Measurements from ENCODE around the gene SYT1. TPM values are rescaled to one million over a fixed set of nuclear protein-coding genes. Genes with fewer than 3 reads are reported as not detected.

The SYT1 gene
- total and polyA plus RNA-seq, 2 of the 8 experiments (the other 6 are each of a cell fraction or from before 2014, with no cell fraction given): 11.0 to 34.6 TPM

- H2BK5ac ChIP-seq (ENCODE audit: low read depth, low read length): no peak overlapping the region
- H4K8ac ChIP-seq (ENCODE audit: extremely low read depth, insufficient read depth, low read length): no peak overlapping the region
- H2BK20ac ChIP-seq (ENCODE audit: low read length): no peak overlapping the region
- no peak overlapping the region for H3K4ac ChIP-seq (replicated peaks; ENCODE audit: insufficient read length, low read depth, low read length)
- H3K56ac ChIP-seq (replicated peaks; ENCODE audit: insufficient read length, low read depth, low read length): no peak overlapping the region
- no peak overlapping the region for H3K23ac ChIP-seq (ENCODE audit: insufficient read length)
- H2AK5ac ChIP-seq (ENCODE audit: low read depth, low read length): no peak overlapping the region
- H2AFZ ChIP-seq (ENCODE audit: low read length): no peak overlapping the region
- FAIRE-seq (no peak), DNase-seq (ENCODE audit: low read depth in 1 of 2, low spot score in 2 of 2) (no peak)
- no peak overlapping the region for H3K14ac ChIP-seq (ENCODE audit: insufficient read length)
- no peak overlapping the region for H2BK120ac ChIP-seq (replicated peaks; ENCODE audit: low read depth, low read length)
- no peak overlapping the region for H3K9ac ChIP-seq (replicated peaks in 1 of 4; ENCODE audit: extremely low read depth in 1 of 4, low read depth in 3 of 4, low read length in 3 of 4)
- H4K91ac ChIP-seq (replicated peaks; ENCODE audit: insufficient read length, low read length): no peak overlapping the region
- H3K23me2 ChIP-seq (ENCODE audit: low read depth, low read length): no peaks in the 10 kb centered on the region
- no peaks in the 10 kb centered on the region for H3K79me2 ChIP-seq (ENCODE audit: control insufficient read depth in 1 of 2, insufficient read depth in 2 of 2, low read length in 2 of 2)
- no peaks in the 10 kb centered on the region for H4K20me1 ChIP-seq (replicated peaks in 1 of 2; ENCODE audit: control insufficient read depth in 1 of 2, insufficient read depth in 2 of 2, low read length in 2 of 2)
- no peak overlapping the region for H3K18ac ChIP-seq (ENCODE audit: extremely low read depth, low read length)
- H2BK15ac ChIP-seq (ENCODE audit: low read length): no peak overlapping the region
- no peak overlapping the region for H2BK12ac ChIP-seq (ENCODE audit: low read depth, low read length)
- TF ChIP-seq KDM4A (IDR thresholded peaks at IDR 0.05; ENCODE audit: low read depth, low read length, severe bottlenecking): no peak
- TF ChIP-seq JUND (IDR thresholded peaks at IDR 0.05; ENCODE audit: low read length): no peak
- TF ChIP-seq TCF12 (IDR thresholded peaks at IDR 0.05; ENCODE audit: low read depth, low read length): no peak
- no peak for TF ChIP-seq PHF8 (conservative IDR thresholded peaks at IDR 0.05; ENCODE audit: low read depth, low read length)
- TF ChIP-seq FOSL1 (IDR thresholded peaks at IDR 0.05; ENCODE audit: insufficient read depth, low read depth, low read length): no peak
- no peak for TF ChIP-seq ASH2L (IDR thresholded peaks at IDR 0.05; ENCODE audit: low read length)
- no peak for TF ChIP-seq CHD1 (IDR thresholded peaks at IDR 0.05; ENCODE audit: low read depth, low read length)
- no peak for TF ChIP-seq TAF1 (IDR thresholded peaks at IDR 0.05; ENCODE audit: low read depth, low read length)
- TF ChIP-seq RNF2 (IDR thresholded peaks at IDR 0.05; ENCODE audit: borderline replicate concordance, low read depth, low read length, missing control alignments, poor library complexity, severe bottlenecking): no peak
- TF ChIP-seq CREB1 (IDR thresholded peaks at IDR 0.05): no peak
- TF ChIP-seq POLR2A (IDR thresholded peaks at IDR 0.05; ENCODE audit: control extremely low read depth in 1 of 2, low read depth in 2 of 2, low read length in 2 of 2): no peak
- no peak for TF ChIP-seq ATF3 (IDR thresholded peaks at IDR 0.05; ENCODE audit: insufficient read depth, low read depth, low read length)
- TF ChIP-seq SP2 (IDR thresholded peaks at IDR 0.05; ENCODE audit: low read length): no peak
- no peak for TF ChIP-seq CHD2 (IDR thresholded peaks at IDR 0.05; ENCODE audit: low read length)
- ChIA-PET CTCF (ENCODE audit: partially characterized antibody) (interaction anchor here (1.7 kb wide), 1 partner anchor 14 kb away, joined by 5 read pairs; no protein-coding TSS in a partner anchor), POLR2A (ENCODE audit: partially characterized antibody) (interaction anchor here (0.9 kb wide), 1 partner anchor 34 kb away, joined by 3 read pairs; no protein-coding TSS in a partner anchor)
- no peak overlapping the region for H4K5ac ChIP-seq (ENCODE audit: insufficient read length, low read depth, low read length)
- H3K9me3 ChIP-seq (ENCODE audit: insufficient read depth in 2 of 2, low read depth in 1 of 2, low read length in 1 of 2): no peaks in the 10 kb centered on the region
- no peaks in the 10 kb centered on the region for H3K36me3 ChIP-seq (ENCODE audit: control insufficient read depth in 2 of 4, insufficient read depth in 4 of 4, low read length in 3 of 4)
- peaks cover 0 to 7% (median 2%) of the 10 kb centered on the region in 4 experiments; a peak in 3 of 7 replicates for H3K4me1 ChIP-seq (replicated peaks in 1 of 4; ENCODE audit: control insufficient read depth in 3 of 4, insufficient read depth in 4 of 4, low read length in 3 of 4)
- no peak overlapping the region for H3K4me3 ChIP-seq (ENCODE audit: extremely low read depth in 1 of 4, insufficient read depth in 2 of 4, low read depth in 3 of 4, low read length in 4 of 4)
- H3K4me2 ChIP-seq (ENCODE audit: insufficient read depth in 1 of 2, low read depth in 2 of 2, low read length in 2 of 2): no peak overlapping the region
- no peak overlapping the region for H3K27ac ChIP-seq (ENCODE audit: low read depth, low read length)
- peaks cover 3% of the 10 kb centered on the region; the same call in 1 of the 2 replicates for H3K79me1 ChIP-seq (ENCODE audit: low read depth, low read length)
- H3K27me3 ChIP-seq (replicated peaks in 1 of 4; ENCODE audit: control insufficient read depth in 3 of 4, extremely low read depth in 1 of 4, insufficient read depth in 3 of 4, low read length in 3 of 4): no peaks in the 10 kb centered on the region
Observed at GRCh38 chr12:79451365-79451764, 586.8 kb downstream of the SYT1 start.

Measured in H1 (cell line).